GM23338 (cell line): ENCODE results near the gene FHIP1A. TPM values are rescaled to one million over a fixed set of nuclear protein-coding genes. Genes with fewer than 3 reads are reported as not detected.

Experiments used
- ATAC-seq: fragments of 200-7000 bp; cut with Tn5 transposase; 3 replicates; pipeline ENCODE4 v1.9.1; 2020
- DNase-seq: peaks from one replicate; pipeline ENCODE4 v3.0.0-alpha.2; 2015; ENCODE audit warnings: low spot score
- H2AFZ ChIP-seq: fragments of 200-600 bp; sonication (generic); 2 replicates; pipeline ENCODE4 v1.8.0; 2016; ENCODE audit warnings: antibody characterized with exemption, mild to moderate bottlenecking, moderate library complexity
- H3F3A ChIP-seq: fragments of 200-600 bp; sonication (generic); replicated peaks from 2 replicates; pipeline ENCODE4 v1.8.0; 2017; ENCODE audit warnings: antibody characterized with exemption, mixed run types, low read depth
- H3K27ac ChIP-seq: fragments of 200-600 bp; sonication (generic); 2 replicates; pipeline ENCODE4 v1.6.1; 2016; ENCODE audit warnings: low read depth
- H3K27me3 ChIP-seq: fragments of 200-600 bp; sonication (generic); 2 replicates; pipeline ENCODE4 v1.8.0; 2016; ENCODE audit warnings: mild to moderate bottlenecking, mixed run types, moderate library complexity; ENCODE audit not compliant: insufficient read depth
- H3K36me3 ChIP-seq: fragments of 200-600 bp; sonication (generic); 2 replicates; pipeline ENCODE4 v1.8.0; 2016; ENCODE audit warnings: mild to moderate bottlenecking; ENCODE audit not compliant: insufficient read depth
- H3K4me1 ChIP-seq: fragments of 200-600 bp; sonication (generic); 2 replicates; pipeline ENCODE4 v1.8.0; 2016; ENCODE audit warnings: mild to moderate bottlenecking, moderate library complexity; ENCODE audit not compliant: insufficient read depth
- H3K4me2 ChIP-seq: fragments of 200-600 bp; sonication (generic); 2 replicates; pipeline ENCODE4 v1.7.1; 2017; ENCODE audit warnings: mixed run types
- H3K4me3 ChIP-seq: fragments of 200-600 bp; sonication (generic); 2 replicates; pipeline ENCODE4 v1.6.1; 2016; ENCODE audit warnings: mixed run types
- H3K79me2 ChIP-seq: fragments of 200-600 bp; sonication (generic); replicated peaks from 2 replicates; pipeline ENCODE4 v1.8.0; 2017; ENCODE audit warnings: mild to moderate bottlenecking; ENCODE audit not compliant: insufficient read depth
- H3K9me2 ChIP-seq: fragments of 200-600 bp; sonication (generic); 2 replicates; pipeline ENCODE4 v1.8.0; 2017; ENCODE audit not compliant: insufficient read depth
- H4K20me1 ChIP-seq: fragments of 200-600 bp; sonication (generic); replicated peaks from 2 replicates; pipeline ENCODE4 v1.8.0; 2017; ENCODE audit warnings: mild to moderate bottlenecking; ENCODE audit not compliant: insufficient read depth
- H3K27ac Mint-ChIP-seq: 2 replicates; pipeline ENCODE4 v1.8.0; 2020; ENCODE audit warnings: inconsistent platforms, mild to moderate bottlenecking, moderate library complexity, mixed read lengths
- H3K27me3 Mint-ChIP-seq: 3 replicates; pipeline ENCODE4 v1.8.0; 2022; ENCODE audit warnings: low read depth, mild to moderate bottlenecking, moderate library complexity, mixed read lengths, inconsistent platforms; ENCODE audit not compliant: insufficient read depth, poor library complexity
- H3K36me3 Mint-ChIP-seq: 3 replicates; pipeline ENCODE4 v1.8.0; 2021; ENCODE audit warnings: low read depth, mild to moderate bottlenecking, inconsistent platforms, moderate library complexity, mixed read lengths
- H3K4me1 Mint-ChIP-seq: 3 replicates; pipeline ENCODE4 v1.8.0; 2020; ENCODE audit warnings: mild to moderate bottlenecking, inconsistent platforms, mixed read lengths
- H3K4me3 Mint-ChIP-seq: 3 replicates; pipeline ENCODE4 v1.8.0; 2021; ENCODE audit warnings: moderate library complexity, mild to moderate bottlenecking, inconsistent platforms, mixed read lengths
- H3K9me3 Mint-ChIP-seq: 3 replicates; pipeline ENCODE4 v1.8.0; 2020; ENCODE audit warnings: moderate library complexity, mild to moderate bottlenecking, inconsistent platforms, mixed read lengths
- CREB1 ChIP-seq: fragments of 250-450 bp; sonication (Bioruptor Pico); IDR thresholded peaks from 2 replicates; pipeline ENCODE4 v1.5.0; 2020; ENCODE audit warnings: low read depth, mild to moderate bottlenecking, moderate library complexity
- CTCF ChIP-seq, 2 experiments: fragments of 200-600 bp in 1 of 2; sonication (generic) in 1 of 2; conservative IDR thresholded peaks; 2 replicates each; pipeline versions ENCODE4 v1.5.1 to v1.6.1; 2016 to 2017; ENCODE audit warnings: antibody characterized with exemption in 2 of 2, low read depth in 2 of 2, mild to moderate bottlenecking in 2 of 2, moderate library complexity in 1 of 2
- ETS1 ChIP-seq: IDR thresholded peaks from 2 replicates; pipeline ENCODE4 v1.6.1; 2016; ENCODE audit warnings: antibody characterized with exemption
- EZH2 ChIP-seq: fragments of 200-600 bp; sonication (generic); IDR thresholded peaks from one replicate; pipeline ENCODE4 v1.8.0; 2017; ENCODE audit warnings: antibody characterized with exemption, mild to moderate bottlenecking, low read depth; ENCODE audit not compliant: unreplicated experiment
- EZH2phosphoT487 ChIP-seq: fragments of 200-600 bp; sonication (generic); IDR thresholded peaks from one replicate; pipeline ENCODE4 v1.8.1; 2018; ENCODE audit warnings: antibody characterized with exemption; ENCODE audit not compliant: unreplicated experiment
- JUNB ChIP-seq: IDR thresholded peaks from one replicate; pipeline ENCODE4 v1.6.1; 2016; ENCODE audit warnings: antibody characterized with exemption; ENCODE audit not compliant: unreplicated experiment
- NANOG ChIP-seq: IDR thresholded peaks from 2 replicates; pipeline ENCODE4 v1.6.1; 2016; ENCODE audit warnings: antibody characterized with exemption, borderline replicate concordance
- POLR2AphosphoS5 ChIP-seq: IDR thresholded peaks from 2 replicates; pipeline ENCODE4 v1.6.1; 2016; ENCODE audit warnings: antibody characterized with exemption, low read depth
- REST ChIP-seq: IDR thresholded peaks from one replicate; pipeline ENCODE4 v1.6.1; 2018; ENCODE audit warnings: antibody characterized with exemption; ENCODE audit not compliant: unreplicated experiment
- STAT1 ChIP-seq: IDR thresholded peaks from one replicate; pipeline ENCODE4 v1.6.1; 2016; ENCODE audit warnings: antibody characterized with exemption; ENCODE audit not compliant: unreplicated experiment
- ZNF114 ChIP-seq: fragments of 250-450 bp; sonication (Bioruptor Pico); IDR thresholded peaks from 2 replicates; pipeline ENCODE4 v1.5.0; 2020; ENCODE audit warnings: mild to moderate bottlenecking, moderate library complexity
- ZNF331 ChIP-seq: fragments of 250-450 bp; sonication (Bioruptor Pico); IDR thresholded peaks from 2 replicates; pipeline ENCODE4 v1.5.0; 2020; ENCODE audit warnings: low read depth, mild to moderate bottlenecking, moderate library complexity
- ZNF462 ChIP-seq: fragments of 250-450 bp; sonication (Bioruptor Pico); IDR thresholded peaks from 2 replicates; pipeline ENCODE4 v1.5.0; 2020; ENCODE audit warnings: mild to moderate bottlenecking, moderate library complexity
- polyA plus RNA-seq: library from polyadenylated mRNA; unstranded; fragments of >200 nt; fragmentation: Nextera tagmentation; extraction: Ambion mirVana; gene quantifications from 2 replicates; pipeline ENCODE4 v1.2.1, GENCODE V29; 2016
- total RNA-seq: library from RNA; depleted of rRNA; stranded (reverse); fragments of >200 nt; shearing (Covaris generic); gene quantifications from 2 replicates; pipeline ENCODE4 v1.2.3, GENCODE V29; 2014

FHIP1A gene
- total and polyA plus RNA-seq, 2 experiments from 2014 or later: 11.3 to 108 TPM

GRCh38 chr4:151429957-151430570, 21.1 kb downstream of the FHIP1A start:
- Mint-ChIP-seq H3K4me3 (no peak overlapping the region), H3K4me1 (peaks cover 64% of the 10 kb centered on the region), H3K9me3 (no peaks in the 10 kb centered on the region), H3K27me3 (peaks cover 4% of the 10 kb centered on the region), H3K27ac (0 out of 2 replicates have a peak overlapping the region, but pooled peaks have one; percentile 41), H3K36me3 (peaks cover 3% of the 10 kb centered on the region; the same call in 1 of the 3 replicates)
- no peaks in the 10 kb centered on the region for H4K20me1 ChIP-seq
- peak overlapping the region; percentile 2; the same call in 1 of the 2 replicates for H3K4me3 ChIP-seq
- no peaks in the 10 kb centered on the region for H3K27me3 ChIP-seq
- H3K9me2 ChIP-seq: no peaks in the 10 kb centered on the region
- no peaks in the 10 kb centered on the region for H3K36me3 ChIP-seq
- no peak overlapping the region for H2AFZ ChIP-seq
- H3F3A ChIP-seq: no peaks in the 10 kb centered on the region
- H3K79me2 ChIP-seq: peaks cover 100% of the 10 kb centered on the region
- ATAC-seq (peak; percentile 25; the same call in 2 of the 3 replicates), DNase-seq (peak; percentile 63)
- no peak for TF ChIP-seq CREB1 (CRISPR knock-in tag)
- TF ChIP-seq EZH2phosphoT487: no peak
- no peak for TF ChIP-seq ZNF331 (CRISPR knock-in tag)
- TF ChIP-seq NANOG: no peak
- TF ChIP-seq ETS1: no peak
- no peak for TF ChIP-seq ZNF114 (CRISPR knock-in tag)
- no peak for TF ChIP-seq JUNB
- no peak for TF ChIP-seq ZNF462
- no peak for TF ChIP-seq STAT1
- no peak for TF ChIP-seq REST
- no peak for TF ChIP-seq POLR2AphosphoS5
- no peak for TF ChIP-seq EZH2
- TF ChIP-seq CTCF (conservative IDR thresholded peaks at IDR 0.05; ENCODE audit: low read depth in 2 of 2): no peak
- peak overlapping the region; percentile 74 for H3K27ac ChIP-seq
- peak overlapping the region; percentile 39 for H3K4me2 ChIP-seq
- peaks cover 79% of the 10 kb centered on the region for H3K4me1 ChIP-seq
